LNCaP clone FGC (cell line): ENCODE results near the gene ETV4.

Experiments used
- DNase-seq: peaks from one replicate; pipeline ENCODE4 v3.0.0-alpha.2; 2011; ENCODE audit warnings: low read depth
- H3K4me3 ChIP-seq: 2 replicates; pipeline ENCODE4 v1.5.1; 2011; ENCODE audit warnings: mild to moderate bottlenecking, low read depth, low read length, control low read depth
- CTCF ChIP-seq: IDR thresholded peaks from 2 replicates; pipeline ENCODE4 v1.5.1; 2012; ENCODE audit warnings: mild to moderate bottlenecking; ENCODE audit not compliant: control insufficient read depth, insufficient read depth; ENCODE audit errors: extremely low read depth

The ETV4 gene

GRCh38 chr17:43546319-43547188, at the start of gene ETV4:
TSS of gene ETV4 (minus strand) at chr17:43546340. CDS start at chr17:43545617, 723 bp downstream.
- no peak for TF ChIP-seq CTCF
- DNase-seq: no peak
- peak within 1 kb of the TSS; percentile 38 for H3K4me3 ChIP-seq

- TF ChIP-seq CTCF: no peak
- H3K4me3 ChIP-seq: no peak overlapping the region
- no peak for DNase-seq
Measured at GRCh38 chr17:43595466-43595865, 49.3 kb upstream of the ETV4 start.

- no peak for DNase-seq
- TF ChIP-seq CTCF: no peak
- no peak overlapping the region for H3K4me3 ChIP-seq
Measured at GRCh38 chr17:43591779-43592562, 45.8 kb upstream of the ETV4 start.

- TF ChIP-seq CTCF: no peak
- no peak for DNase-seq
- H3K4me3 ChIP-seq: no peak overlapping the region
Measured at GRCh38 chr17:43591001-43591400, 44.9 kb upstream of the ETV4 start.

GRCh38 chr17:43588664-43589435, 42.7 kb upstream of the ETV4 start:
- DNase-seq: no peak
- H3K4me3 ChIP-seq: no peak overlapping the region
- no peak for TF ChIP-seq CTCF

- no peak overlapping the region for H3K4me3 ChIP-seq
- no peak for TF ChIP-seq CTCF
- no peak for DNase-seq
Measured at GRCh38 chr17:43588121-43588520, 42.0 kb upstream of the ETV4 start.
